Astrocyte (in vitro differentiated cells and primary cell): ENCODE measurements around the gene RBM17.

ENCODE experiments used
- CTCF ChIP-seq: IDR thresholded peaks from 2 replicates; pipeline ENCODE4 v1.5.1; 2011; ENCODE audit warnings: low read depth, mild to moderate bottlenecking, inconsistent platforms, low read length, moderate library complexity; ENCODE audit not compliant: insufficient read depth
- EZH2 ChIP-seq: IDR thresholded peaks from 2 replicates; pipeline ENCODE4 v1.6.1; 2012; ENCODE audit warnings: mild to moderate bottlenecking, low read length, inconsistent platforms; ENCODE audit not compliant: insufficient read depth

GRCh38 chr10:6135039-6135438 lies 46.2 kb downstream of the RBM17 start:
- no peak for TF ChIP-seq CTCF
- TF ChIP-seq EZH2, result no peak
